MCF 10A (cell line): ENCODE measurements around the gene GC. TPM values are rescaled to one million over a fixed set of nuclear protein-coding genes. Genes with fewer than 3 reads are reported as not detected.

ENCODE experiments used
- BruUV-seq: library from RNA; stranded (reverse); fragments of 400-500 nt; replicated peaks from 2 replicates; lab custom pipeline; 2021; lab: Mats Ljungman, UMichigan
- CTCF ChIA-PET: fragments of 300-600 bp; sonication (Branson Sonifier 250); formaldehyde crosslinking; extraction: SDS; loops from one replicate; lab custom pipeline; 2021; ENCODE audit warnings: antibody characterized with exemption, inconsistent platforms; lab: Yijun Ruan, JAX
- POLR2A ChIA-PET: fragments of 300-600, 350-650 bp; sonication (Branson Sonifier 250); formaldehyde crosslinking; extraction: SDS; loops from one replicate; lab custom pipeline; 2020; ENCODE audit warnings: antibody characterized with exemption, inconsistent platforms; lab: Yijun Ruan, JAX
- DNase-seq: peaks from one replicate; pipeline ENCODE4 v3.0.0-alpha.2; 2018; ENCODE audit not compliant: unreplicated experiment
- H3K27ac Mint-ChIP-seq: one replicate; pipeline ENCODE4 v1.8.0; 2022; ENCODE audit warnings: mild to moderate bottlenecking, low read depth, mixed read lengths; ENCODE audit not compliant: unreplicated experiment
- H3K27me3 Mint-ChIP-seq: one replicate; pipeline ENCODE4 v1.8.0; 2022; ENCODE audit warnings: mixed read lengths; ENCODE audit not compliant: insufficient read depth, unreplicated experiment
- H3K36me3 Mint-ChIP-seq: one replicate; pipeline ENCODE4 v1.8.0; 2022; ENCODE audit warnings: mild to moderate bottlenecking, moderate library complexity, mixed read lengths; ENCODE audit not compliant: insufficient read depth, unreplicated experiment
- H3K4me1 Mint-ChIP-seq: one replicate; pipeline ENCODE4 v1.8.0; 2022; ENCODE audit warnings: mixed read lengths; ENCODE audit not compliant: insufficient read depth, unreplicated experiment
- H3K4me3 Mint-ChIP-seq: one replicate; pipeline ENCODE4 v1.8.0; 2022; ENCODE audit warnings: mild to moderate bottlenecking, moderate library complexity, mixed read lengths; ENCODE audit not compliant: unreplicated experiment
- H3K9me3 Mint-ChIP-seq: one replicate; pipeline ENCODE4 v1.8.0; 2022; ENCODE audit warnings: mixed read lengths; ENCODE audit not compliant: unreplicated experiment
- intact Hi-C: fragments of 100-400 bp; cut with micrococcal nuclease; formaldehyde crosslinking; loops from 2 replicates; pipeline ENCODE4 v1.14.1; 2022
- total RNA-seq: library from RNA; stranded (reverse); gene quantifications from 2 replicates; pipeline ENCODE4 v1.2.3, GENCODE V29; 2022
- TF ChIP-seq, protein P1 (sequence below): fragments of 200-600 bp; IDR thresholded peaks from one replicate; pipeline ENCODE4 v1.8.0; 2022; ENCODE audit warnings: antibody characterized with exemption, mild to moderate bottlenecking; ENCODE audit not compliant: unreplicated experiment

The GC gene
- total RNA-seq, 1 experiment from 2014 or later: not detected

DNA sequence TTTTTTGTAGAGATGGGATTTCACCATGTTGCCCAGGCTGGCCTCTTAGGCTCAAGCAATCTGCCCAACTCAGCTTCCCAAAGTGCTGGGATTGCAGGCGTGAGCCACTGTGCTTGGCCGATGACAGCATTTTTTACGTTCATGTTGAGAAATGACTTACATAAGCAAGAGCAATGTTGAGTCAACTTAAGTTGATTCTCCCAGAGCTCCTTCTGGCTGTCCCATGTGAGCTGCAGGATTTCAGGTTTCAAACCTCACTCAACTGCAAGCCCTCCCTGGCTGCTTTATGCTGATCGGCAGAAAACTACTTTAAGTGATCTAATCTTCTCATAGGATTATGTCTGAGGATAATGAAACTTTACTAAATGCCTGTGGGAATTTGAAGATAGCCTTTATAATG is 86.8 kb downstream of the GC start:
- H3K36me3 Mint-ChIP-seq: no peaks in the 10 kb centered on the region
- intact Hi-C loops: no loop called here
- no TSS peak for BruUV-seq
- H3K9me3 Mint-ChIP-seq: no peaks in the 10 kb centered on the region
- TF ChIP-seq, protein P1, sequence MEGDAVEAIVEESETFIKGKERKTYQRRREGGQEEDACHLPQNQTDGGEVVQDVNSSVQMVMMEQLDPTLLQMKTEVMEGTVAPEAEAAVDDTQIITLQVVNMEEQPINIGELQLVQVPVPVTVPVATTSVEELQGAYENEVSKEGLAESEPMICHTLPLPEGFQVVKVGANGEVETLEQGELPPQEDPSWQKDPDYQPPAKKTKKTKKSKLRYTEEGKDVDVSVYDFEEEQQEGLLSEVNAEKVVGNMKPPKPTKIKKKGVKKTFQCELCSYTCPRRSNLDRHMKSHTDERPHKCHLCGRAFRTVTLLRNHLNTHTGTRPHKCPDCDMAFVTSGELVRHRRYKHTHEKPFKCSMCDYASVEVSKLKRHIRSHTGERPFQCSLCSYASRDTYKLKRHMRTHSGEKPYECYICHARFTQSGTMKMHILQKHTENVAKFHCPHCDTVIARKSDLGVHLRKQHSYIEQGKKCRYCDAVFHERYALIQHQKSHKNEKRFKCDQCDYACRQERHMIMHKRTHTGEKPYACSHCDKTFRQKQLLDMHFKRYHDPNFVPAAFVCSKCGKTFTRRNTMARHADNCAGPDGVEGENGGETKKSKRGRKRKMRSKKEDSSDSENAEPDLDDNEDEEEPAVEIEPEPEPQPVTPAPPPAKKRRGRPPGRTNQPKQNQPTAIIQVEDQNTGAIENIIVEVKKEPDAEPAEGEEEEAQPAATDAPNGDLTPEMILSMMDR: no peak
- ChIA-PET CTCF (no interaction called here), POLR2A (no interaction called here)
- no peak overlapping the region for H3K4me3 Mint-ChIP-seq
- no peaks in the 10 kb centered on the region for H3K27me3 Mint-ChIP-seq
- peaks cover under 1% of the 10 kb centered on the region for H3K4me1 Mint-ChIP-seq
- no peak overlapping the region for H3K27ac Mint-ChIP-seq
- DNase-seq: no peak

DNA sequence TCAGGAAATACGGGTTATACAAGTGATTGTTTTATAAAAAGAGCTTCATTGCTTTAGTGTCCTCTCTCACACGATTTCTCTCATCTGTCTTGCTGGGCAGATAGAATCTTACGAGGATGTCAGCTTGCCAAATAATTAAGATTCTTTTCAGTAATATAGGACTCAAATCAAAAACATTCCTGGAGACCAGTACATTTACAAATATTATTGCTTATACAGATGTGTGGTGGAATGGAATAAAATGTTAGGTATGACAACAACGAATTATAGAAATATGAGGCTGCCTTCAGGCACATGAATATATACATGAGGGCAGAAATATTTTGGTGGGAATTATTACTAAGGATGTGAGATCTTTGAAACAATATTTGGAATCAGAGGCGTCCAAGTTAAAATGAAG is 88.9 kb downstream of the GC start:
- Mint-ChIP-seq H3K27me3 (no peaks in the 10 kb centered on the region), H3K36me3 (no peaks in the 10 kb centered on the region), H3K27ac (no peak overlapping the region), H3K4me1 (peaks cover 6% of the 10 kb centered on the region), H3K9me3 (no peaks in the 10 kb centered on the region), H3K4me3 (no peak overlapping the region)
- POLR2A ChIA-PET: interaction anchor here (0.6 kb wide), 1 partner anchor 67 kb away, joined by 3 read pairs; no protein-coding TSS in a partner anchor
- DNase-seq: no peak
- no TSS peak for BruUV-seq
- TF ChIP-seq, protein P1: no peak
- CTCF ChIA-PET: interaction anchor here (0.6 to 0.9 kb wide), 2 partner anchors 37 to 1001 kb away, joined by 3 to 4 read pairs; no protein-coding TSS in a partner anchor
- intact Hi-C loops: no loop called here

DNA sequence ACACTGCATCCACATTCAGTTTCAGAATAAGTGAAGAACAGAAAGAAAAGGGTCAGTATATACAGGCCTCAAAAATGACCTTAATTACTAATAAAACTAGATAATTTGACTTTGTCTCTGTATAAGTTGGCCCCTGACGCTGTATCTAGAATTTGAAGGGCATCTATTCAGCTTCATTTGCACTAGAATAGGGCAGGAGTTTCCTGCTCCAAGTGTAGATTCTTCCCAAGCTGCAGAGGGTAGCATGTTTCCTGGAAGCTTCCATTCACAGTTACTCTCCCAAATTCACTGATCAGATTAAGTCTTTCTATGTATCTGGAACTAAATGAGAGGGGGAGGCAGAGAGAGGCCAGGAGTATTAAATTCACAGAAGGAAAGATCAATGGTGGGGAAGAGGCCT is 90.9 kb downstream of the GC start:
- H3K27ac Mint-ChIP-seq: no peak overlapping the region
- DNase-seq: no peak
- no peaks in the 10 kb centered on the region for H3K36me3 Mint-ChIP-seq
- ChIA-PET POLR2A (no interaction called here), CTCF (no interaction called here)
- no peaks in the 10 kb centered on the region for H3K9me3 Mint-ChIP-seq
- no peaks in the 10 kb centered on the region for H3K27me3 Mint-ChIP-seq
- intact Hi-C loops: no loop called here
- H3K4me3 Mint-ChIP-seq: no peak overlapping the region
- TF ChIP-seq, protein P1: no peak
- peaks cover 6% of the 10 kb centered on the region for H3K4me1 Mint-ChIP-seq
- no TSS peak for BruUV-seq

DNA sequence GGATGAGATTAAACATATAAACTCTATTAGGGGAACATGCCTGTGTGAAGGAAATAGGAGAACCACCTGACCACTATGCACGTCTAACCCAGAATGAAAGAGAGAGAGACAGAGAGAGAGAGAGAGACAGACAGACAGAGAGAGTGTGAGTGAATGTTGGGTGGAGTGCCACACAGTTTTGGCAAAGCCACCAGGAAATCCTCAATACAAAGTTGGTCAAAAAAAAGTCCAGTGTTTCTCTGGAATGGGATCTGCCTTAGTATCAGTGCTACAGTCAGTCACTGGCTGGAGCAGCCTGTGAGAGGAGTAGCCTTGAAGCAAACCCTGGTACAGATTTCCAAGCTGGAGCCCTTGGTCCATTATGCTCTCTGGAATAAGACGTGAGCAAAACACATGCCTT is 91.7 kb downstream of the GC start:
- TF ChIP-seq, protein P1: no peak
- no peaks in the 10 kb centered on the region for H3K36me3 Mint-ChIP-seq
- no peak overlapping the region for H3K27ac Mint-ChIP-seq
- BruUV-seq: no TSS peak
- ChIA-PET CTCF (no interaction called here), POLR2A (no interaction called here)
- no peaks in the 10 kb centered on the region for H3K9me3 Mint-ChIP-seq
- H3K4me1 Mint-ChIP-seq: peaks cover 6% of the 10 kb centered on the region
- DNase-seq: no peak
- H3K4me3 Mint-ChIP-seq: no peak overlapping the region
- no peaks in the 10 kb centered on the region for H3K27me3 Mint-ChIP-seq
- intact Hi-C loops: no loop called here

Other genes with a start within 250 kb of the GC start
- not detected in 2 replicates for gene NPFFR2, start 247.9 kb upstream of the GC start, total RNA-seq